ENCODE measurements around the gene CHCHD6.

The CHCHD6 gene

GRCh38 chr3:126946405-126946804, 242.4 kb downstream of the CHCHD6 start:
- no peak for DNase-seq

- DNase-seq = no peak
Observed at GRCh38 chr3:126947429-126947828, 243.4 kb downstream of the CHCHD6 start.

- DNase-seq = peak; percentile 82
Observed at GRCh38 chr3:126948980-126949535, 245.0 kb downstream of the CHCHD6 start.

DNA sequence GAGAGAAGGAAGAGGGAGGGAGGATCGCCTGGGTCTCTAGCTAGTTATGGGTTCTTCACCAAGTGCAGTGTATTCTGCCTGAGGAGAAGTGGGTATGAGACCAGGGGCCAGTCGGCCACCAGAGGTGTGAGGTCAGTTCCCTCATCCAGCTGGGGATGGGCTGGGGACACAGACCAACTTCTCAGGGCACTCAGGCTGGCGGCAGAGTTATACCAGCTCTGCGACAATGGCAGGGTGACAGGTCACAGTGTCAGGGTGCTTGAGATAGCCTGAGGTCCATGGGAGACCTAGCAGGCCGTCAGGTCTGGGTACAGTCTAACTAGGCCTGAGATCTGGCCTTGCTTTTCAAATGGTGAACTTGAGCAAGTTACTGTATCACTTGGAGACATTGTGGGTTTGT, 247.5 kb downstream of the CHCHD6 start:
- no peak for DNase-seq

- DNase-seq = no peak
Observed at GRCh38 chr3:126952261-126952982, 248.4 kb downstream of the CHCHD6 start.

DNA sequence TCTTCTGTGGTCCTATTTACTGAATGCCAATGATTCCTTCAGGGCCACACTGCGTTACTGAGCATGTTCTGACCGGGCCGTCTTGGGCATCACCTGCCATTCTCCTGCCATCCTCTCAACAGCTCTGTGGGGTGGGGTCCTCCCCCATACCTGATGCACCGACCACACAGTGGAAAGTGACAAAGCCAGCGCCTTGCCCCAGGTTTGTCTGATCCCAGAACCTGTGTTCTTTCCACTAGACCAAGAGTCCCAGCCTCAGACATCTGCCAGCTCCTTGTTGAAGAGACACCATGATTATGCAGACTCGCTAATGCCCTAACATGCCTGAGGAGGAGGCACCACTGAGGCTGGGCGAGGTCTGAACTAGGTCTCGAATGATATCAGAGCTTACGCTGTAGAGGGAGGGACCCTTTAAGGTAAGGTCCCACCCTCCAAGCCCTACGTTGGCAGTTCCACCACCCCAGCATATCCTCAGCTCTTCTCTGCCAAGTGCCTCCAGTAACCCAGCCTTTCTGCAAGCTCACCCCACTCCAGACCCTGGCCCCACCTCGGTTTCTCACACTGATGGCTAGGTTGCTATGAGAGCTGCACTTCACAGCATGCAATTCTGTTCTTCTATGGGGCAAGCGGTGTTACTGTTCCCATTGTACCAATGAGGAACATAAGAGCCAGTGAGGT, 249.1 kb downstream of the CHCHD6 start:
- no peak for DNase-seq

DNA sequence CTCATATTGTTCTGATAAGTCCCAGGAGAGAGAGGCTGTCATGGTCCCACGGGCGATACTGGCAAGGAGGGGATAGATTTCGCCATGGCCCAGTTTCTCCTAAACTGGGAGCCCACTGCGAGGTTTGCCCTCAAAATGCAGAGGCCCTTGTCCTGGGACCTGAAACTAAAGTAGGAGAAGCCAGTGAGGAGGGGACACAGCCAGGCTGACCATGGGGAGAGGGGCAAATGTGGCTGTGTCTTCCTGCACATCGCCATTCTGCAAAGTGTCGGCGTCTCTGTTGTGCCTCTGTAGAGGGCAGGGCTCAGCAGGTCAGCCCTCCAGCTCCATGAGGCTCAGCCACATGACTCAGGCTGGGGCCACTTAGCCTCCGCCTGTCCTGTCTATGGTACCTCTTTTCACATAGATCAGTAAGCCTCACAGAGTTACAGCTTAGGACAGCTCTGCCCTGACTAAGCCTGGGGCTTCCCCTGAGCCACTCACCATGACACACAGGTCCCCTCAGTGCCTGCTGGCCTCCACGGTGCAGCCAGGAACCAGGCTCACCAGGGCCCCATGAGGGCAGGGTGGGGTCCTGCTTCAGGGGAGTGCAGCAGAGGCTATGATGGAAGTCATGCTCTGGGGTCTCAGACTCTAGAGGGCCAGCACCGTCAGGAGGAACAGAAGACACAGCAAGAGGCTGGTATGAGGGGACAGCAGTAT, 250.3 kb downstream of the CHCHD6 start:
- no peak for DNase-seq

- DNase-seq = no peak
Observed at GRCh38 chr3:126955004-126955790, 251.2 kb downstream of the CHCHD6 start.

DNA sequence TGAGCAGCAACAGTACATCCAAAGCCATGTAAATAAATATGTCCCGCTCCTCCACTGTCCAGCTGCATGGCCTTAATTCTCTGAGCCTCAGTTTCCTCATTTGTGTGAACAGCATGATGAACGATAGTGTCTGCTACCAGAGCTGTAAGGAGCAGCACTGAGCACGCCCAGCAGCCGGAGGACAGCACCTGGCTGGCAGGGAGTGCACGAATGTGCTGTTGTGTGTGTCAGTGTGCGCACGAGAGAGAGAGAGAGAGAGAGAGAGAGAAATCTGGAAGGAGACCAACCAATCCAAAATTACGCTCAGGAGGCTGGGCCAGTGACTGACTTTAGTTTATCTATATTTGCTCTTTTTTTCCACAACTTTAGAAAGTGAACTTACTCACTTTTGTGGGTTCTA, 252.3 kb downstream of the CHCHD6 start:
- DNase-seq = peak; percentile 36

DNA sequence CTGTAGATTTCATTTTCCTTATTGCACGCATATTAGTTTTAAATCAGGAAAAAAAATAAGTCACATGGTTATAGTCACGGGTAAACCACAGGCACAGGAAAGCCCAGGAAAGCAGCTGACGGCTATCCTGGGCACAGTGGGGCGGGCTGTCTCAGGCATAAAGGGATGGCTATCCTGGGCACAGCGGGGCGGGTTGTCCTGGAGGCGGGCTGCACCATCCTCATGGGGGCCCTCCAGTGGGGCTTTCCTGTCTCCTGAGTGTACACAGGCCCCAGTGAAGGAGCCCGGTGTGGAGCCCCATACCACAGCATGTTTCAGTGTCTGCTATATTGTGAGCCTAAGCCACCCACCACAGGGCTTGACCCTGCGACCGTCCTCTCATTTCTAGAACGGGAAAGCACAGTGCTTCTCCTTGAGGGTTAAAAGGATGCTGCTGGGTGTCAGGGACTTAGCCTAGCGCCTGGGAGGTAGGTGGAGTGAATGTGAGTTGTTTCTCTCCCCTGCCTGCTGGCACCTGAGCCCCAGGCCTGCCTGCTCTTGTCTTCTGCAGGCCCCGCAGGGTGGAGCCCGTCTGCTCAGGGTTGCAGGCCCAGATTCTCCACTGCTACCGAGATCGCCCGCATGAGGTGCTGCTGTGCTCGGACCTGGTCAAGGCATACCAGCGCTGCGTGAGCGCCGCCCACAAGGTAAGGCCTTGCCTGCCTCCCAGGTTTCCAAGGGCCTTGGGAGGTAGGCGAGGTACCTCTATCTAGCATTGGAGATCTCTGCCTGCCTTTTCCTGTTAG, 253.0 kb downstream of the CHCHD6 start:
- peak; percentile 79 for DNase-seq

DNA sequence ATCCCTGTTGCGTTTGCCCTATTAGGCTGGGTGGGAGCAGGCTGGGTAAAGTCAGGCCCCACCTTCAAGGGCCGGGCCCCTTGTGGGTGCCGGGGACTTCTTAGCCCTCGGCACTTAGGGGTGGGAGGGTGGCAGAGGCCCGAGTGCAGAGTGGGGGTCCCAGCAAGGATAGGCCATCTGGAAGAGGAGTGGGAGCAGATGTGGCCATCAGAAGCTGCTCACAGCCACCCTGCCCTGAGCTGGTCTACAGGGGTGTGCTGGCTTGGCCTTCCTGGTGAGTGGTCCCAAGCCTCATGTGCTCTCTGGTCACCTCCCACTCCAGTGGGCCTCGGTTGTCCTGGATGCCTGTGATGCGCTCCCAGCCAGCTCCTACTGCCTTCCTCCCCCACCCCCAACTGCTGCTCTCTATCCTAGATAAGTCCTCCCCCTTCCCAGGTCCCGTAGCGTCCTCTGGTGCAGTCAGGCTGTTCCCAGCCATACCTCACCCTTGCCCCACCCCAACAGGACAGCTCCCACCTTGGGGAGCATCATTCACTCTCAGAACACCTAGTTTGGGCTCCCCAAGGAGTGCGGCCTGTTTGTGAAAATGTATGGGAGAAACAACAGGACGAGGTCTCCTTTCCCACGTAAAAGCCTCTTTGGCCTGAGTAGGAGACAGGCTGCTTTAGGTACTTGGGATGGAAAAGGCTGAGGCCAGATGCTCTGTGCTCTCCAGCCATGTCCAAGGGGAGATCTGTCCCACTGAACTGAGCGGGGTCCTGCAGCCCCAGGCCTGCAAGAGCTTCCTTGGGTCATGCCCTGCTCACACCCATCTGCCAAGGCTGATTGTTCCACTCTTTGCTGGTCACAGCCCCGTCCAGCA, 254.0 kb downstream of the CHCHD6 start:
- no peak for DNase-seq

DNA sequence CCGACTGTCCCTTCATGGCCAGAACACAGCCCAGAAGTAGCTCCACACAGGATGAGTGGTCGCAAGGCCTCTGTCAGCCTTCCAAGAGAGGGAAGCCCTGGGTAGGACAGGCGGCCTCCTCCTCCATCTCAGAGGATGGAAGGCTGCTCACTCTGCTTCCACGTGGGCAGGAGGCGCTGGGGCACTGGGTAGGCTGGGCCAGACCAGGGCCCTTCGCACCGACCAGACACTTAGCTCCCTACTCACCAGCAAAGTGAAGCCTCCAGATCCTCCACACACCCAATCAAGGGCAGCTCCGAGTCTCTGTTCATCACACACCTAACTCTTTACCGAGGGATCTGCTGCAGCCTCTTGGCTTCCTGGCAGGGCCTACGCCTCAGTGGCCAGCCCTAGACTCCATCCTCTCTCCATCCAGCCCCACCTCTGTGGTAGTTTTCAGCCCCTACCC, 254.6 kb downstream of the CHCHD6 start:
- no peak for DNase-seq

GRCh38 chr3:126959136-126959920, 255.3 kb downstream of the CHCHD6 start:
- no peak for DNase-seq

DNA sequence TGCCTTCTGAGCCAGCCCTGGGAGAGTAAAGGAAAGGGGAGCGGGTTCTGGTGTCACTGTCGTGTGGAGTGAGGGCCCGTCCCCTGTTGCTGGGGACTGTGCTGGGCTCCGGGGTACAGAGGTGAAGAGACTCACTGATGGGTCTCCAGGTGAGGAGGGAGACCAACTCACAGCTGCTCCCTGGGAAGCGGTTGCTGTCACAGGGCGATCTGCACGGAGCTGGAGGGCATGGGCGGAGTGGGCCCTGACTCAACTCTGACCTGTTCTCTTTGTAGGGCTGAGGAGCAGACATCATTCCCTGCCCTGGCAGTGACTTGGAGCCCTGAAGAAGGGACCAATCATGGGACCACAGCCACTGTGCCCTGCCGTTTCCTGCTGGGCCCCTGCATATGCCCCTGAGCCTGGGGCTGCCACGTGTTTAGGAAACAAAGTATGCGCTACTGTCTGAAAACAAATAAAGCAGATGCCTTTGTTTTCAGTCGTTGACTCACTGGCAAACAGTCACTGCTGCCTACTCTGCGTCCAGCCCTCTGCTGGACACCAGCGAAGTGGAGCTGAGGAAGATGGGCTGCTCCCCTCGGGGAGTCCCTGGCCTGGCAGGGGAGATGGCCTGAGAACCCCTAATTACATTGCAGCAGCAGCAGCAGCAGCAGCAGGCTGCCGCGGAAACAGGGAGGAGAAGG, 256.0 kb downstream of the CHCHD6 start:
- peak; percentile 50 for DNase-seq

GRCh38 chr3:126960604-126960995, 256.6 kb downstream of the CHCHD6 start:
- peak; percentile 82 for DNase-seq

- DNase-seq = peak; percentile 72
Observed at GRCh38 chr3:126961191-126961790, 257.3 kb downstream of the CHCHD6 start.

DNA sequence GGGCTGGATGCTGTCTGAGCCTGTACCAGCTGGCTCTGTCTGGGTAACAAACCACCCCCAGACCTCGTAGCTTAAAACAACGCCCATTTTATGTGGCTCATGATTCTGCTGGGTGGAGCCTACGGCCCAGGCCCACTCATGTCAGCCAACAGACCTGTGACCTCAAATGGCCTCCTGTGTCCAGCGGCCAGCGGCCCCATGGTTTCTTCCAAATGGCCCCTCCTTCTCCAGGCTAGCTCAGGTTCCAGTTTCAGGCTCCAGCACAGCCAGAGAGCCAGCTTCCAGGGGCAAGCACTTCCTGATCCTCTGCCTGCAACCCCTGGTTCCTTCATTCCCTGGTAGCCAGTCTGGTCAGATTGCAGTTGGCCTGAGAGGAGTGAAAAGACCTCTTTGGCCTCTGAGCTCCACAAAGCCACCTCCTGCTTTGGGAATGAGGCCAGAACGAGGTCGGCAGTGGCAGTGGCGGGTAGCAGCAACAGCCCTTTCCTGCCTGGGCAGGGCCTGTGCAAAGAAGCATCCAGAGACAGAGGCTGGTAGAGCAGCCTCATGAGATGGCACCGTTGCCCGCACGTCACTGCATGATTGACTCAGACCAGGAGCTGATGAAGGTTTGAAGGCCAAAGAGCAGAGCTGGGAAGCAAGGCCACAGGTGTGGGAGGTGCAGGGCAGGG, 257.9 kb downstream of the CHCHD6 start:
- DNase-seq = no peak

DNA sequence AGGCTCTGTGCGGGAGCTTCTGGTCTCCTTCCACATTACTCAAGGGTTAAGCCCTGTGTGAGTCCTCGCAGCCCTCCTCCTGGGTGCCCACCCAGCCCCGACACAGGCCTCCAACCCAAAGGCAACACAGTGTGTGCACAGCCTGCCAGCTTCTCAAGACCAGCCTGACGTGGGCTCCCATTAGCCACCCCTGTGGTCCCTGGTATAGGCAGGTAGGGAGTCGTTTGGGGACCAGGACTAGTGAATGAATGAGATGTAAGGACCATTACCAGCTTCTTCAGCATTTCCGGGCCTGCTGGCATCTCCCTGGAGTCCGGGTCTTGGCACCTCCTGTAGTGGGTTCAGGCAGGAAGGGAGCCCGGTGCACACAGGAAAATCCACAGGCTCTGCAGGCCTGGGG, 258.7 kb downstream of the CHCHD6 start:
- no peak for DNase-seq
